ENCODE results near the gene HSD17B8. TPM values are rescaled to one million over a fixed set of nuclear protein-coding genes. Genes with fewer than 3 reads are reported as not detected.

HSD17B8 gene
- total RNA-seq, 1 donor from 2014 or later = not detected

DNA sequence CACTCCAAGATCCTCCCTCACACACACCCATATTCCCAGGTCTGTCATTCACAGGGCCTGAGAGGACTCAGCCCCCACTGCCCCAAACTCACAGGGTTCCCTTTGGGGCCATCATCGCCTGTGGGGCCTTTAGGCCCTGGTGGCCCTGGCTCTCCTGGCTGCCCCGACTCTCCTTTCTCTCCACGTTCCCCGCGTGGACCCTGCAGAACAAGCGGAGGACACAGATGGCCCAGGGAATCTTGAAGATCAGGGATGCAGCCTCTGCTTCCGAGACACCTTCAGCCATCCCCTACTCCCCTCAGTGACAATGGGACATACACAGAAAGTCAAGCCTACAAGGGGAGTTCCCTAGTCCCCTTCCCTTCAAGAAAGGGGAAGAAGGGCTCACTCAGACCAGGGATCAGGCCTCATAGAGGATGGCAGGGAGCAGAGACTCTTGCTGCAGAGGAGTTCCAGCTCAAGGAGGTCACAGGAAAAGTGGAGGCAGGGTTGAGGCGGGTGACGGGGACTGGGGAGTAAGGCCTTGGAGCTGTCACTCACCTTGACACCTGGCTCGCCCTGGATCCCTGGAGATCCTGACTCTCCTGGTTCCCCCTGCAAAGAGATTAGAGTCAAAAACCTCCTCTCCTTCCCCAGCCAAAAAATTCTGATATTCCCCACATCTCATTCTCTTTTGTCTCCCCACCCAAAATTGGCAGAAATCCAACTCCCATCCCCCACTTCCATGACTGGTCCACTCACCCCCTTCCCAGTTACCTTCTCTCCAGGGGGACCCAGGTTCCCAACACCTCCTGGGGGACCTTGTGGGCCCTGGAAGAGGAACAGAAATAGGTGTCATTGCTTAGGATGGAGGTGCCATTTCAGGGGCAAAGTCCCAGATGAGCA is 34.9 kb upstream of the HSD17B8 start:
- TF ChIP-seq CTCF (IDR thresholded peaks at IDR 0.05) = no peak
- Histone ChIP-seq H3K27me3 (no peaks in the 10 kb centered on the region), H3K4me1 (no peaks in the 10 kb centered on the region), H3K9me3 (no peaks in the 10 kb centered on the region), H3K4me3 (no peak overlapping the region), H3K27ac (no peak overlapping the region), H3K36me3 (no peaks in the 10 kb centered on the region)
- no peak for DNase-seq (ENCODE audit: low spot score in 2 of 2)
- intact Hi-C loops (cut with DNase I) = no loop called here

DNA sequence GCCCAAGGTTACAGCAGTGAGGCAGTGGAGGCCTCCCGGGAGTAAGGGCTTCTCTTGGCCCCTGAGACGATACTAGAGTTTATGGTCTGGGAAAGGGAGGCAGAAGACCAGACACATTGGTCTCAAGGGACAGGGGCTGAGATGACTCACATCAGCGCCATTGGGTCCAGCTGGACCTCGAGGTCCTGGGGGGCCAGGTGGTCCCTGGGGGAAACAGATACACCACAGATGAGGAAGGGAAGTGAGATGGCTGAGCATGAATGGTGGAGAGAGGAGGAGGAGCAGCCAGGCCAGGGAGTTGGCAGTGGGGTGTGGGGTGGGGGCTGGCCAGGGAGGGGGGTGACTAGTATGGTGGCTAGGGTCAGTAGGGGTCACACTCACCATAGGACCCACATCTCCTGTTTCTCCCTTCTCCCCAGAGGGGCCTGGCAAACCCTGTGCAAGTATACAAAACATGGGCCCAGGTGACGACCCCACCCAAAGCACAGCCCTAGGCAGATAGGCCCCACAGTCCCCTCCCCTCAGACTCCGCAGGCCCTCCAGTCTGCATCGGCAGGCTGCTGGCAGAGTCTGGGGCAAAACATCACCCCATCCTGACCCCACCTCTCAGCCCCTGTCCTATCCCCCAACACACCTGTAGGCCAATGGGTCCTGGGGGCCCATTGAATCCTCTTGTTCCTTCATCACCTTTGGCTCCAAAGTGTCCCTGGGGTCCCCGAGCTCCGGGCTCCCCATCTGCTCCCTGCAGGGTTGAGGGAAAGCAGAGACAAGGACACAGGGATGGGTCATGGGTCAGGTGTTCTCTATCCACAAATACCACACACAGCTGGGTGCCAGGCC is 34.1 kb upstream of the HSD17B8 start:
- no peak for TF ChIP-seq CTCF (IDR thresholded peaks at IDR 0.05)
- H3K9me3 ChIP-seq = no peaks in the 10 kb centered on the region
- no peak for DNase-seq (ENCODE audit: low spot score in 2 of 2)

GRCh38 chr6:33171016-33171879 is 33.2 kb upstream of the HSD17B8 start:
- Histone ChIP-seq H3K27me3 (no peaks in the 10 kb centered on the region), H3K4me3 (no peak overlapping the region), H3K4me1 (no peaks in the 10 kb centered on the region), H3K36me3 (no peaks in the 10 kb centered on the region), H3K9me3 (no peaks in the 10 kb centered on the region), H3K27ac (no peak overlapping the region)
- no peak for DNase-seq (ENCODE audit: low spot score in 2 of 2)
- TF ChIP-seq CTCF (IDR thresholded peaks at IDR 0.05) = no peak
- intact Hi-C loops (cut with DNase I) = no loop called here

More for the DNA sequence above, 34.1 kb upstream of the HSD17B8 start:
- H3K36me3 ChIP-seq = no peaks in the 10 kb centered on the region
- intact Hi-C loops (cut with DNase I) = no loop called here
- H3K4me1 ChIP-seq = no peaks in the 10 kb centered on the region
- no peaks in the 10 kb centered on the region for H3K27me3 ChIP-seq
- no peak overlapping the region for H3K4me3 ChIP-seq
- H3K27ac ChIP-seq = no peak overlapping the region

- intact Hi-C loops (cut with DNase I) = no loop called here
- Histone ChIP-seq H3K36me3 (no peaks in the 10 kb centered on the region), H3K9me3 (no peaks in the 10 kb centered on the region), H3K27ac (no peak overlapping the region), H3K4me1 (no peaks in the 10 kb centered on the region), H3K27me3 (no peaks in the 10 kb centered on the region), H3K4me3 (no peak overlapping the region)
- no peak for TF ChIP-seq CTCF (IDR thresholded peaks at IDR 0.05)
- DNase-seq (ENCODE audit: low spot score in 2 of 2) = no peak
Observed at GRCh38 chr6:33171880-33172687, 32.4 kb upstream of the HSD17B8 start.

Measured in ascending aorta (tissue), 2 donors.